ENCODE data around the gene VPS37D.

DNA sequence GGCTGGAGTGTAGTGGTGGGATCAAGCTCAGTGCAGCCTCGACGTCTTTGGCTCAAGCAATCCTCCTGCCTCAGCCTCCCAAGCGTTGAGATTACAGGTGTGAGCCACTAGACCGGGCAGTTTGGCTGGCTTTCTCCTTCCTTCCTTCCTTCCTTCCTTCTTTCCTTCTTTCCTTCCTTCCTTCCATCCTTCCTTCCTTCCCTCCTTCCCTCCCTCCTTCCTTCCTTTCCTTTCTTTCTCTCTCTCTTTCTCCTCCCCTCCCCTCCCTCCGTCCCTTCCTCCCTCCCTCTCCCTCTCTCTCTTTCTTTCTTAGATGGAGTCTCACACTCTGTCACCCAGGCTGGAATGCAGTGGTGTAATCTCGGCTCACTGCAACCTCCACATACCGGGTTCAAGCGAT, 7.6 kb upstream of the VPS37D start:
- no peak for TF ChIP-seq MEIS1 (CRISPR knock-in tag; IDR thresholded peaks at IDR 0.05; ENCODE audit: borderline replicate concordance)
- TF ChIP-seq REST (tag by site-specific recombination; IDR thresholded peaks at IDR 0.05), result no peak
- TF ChIP-seq, protein P1, sequence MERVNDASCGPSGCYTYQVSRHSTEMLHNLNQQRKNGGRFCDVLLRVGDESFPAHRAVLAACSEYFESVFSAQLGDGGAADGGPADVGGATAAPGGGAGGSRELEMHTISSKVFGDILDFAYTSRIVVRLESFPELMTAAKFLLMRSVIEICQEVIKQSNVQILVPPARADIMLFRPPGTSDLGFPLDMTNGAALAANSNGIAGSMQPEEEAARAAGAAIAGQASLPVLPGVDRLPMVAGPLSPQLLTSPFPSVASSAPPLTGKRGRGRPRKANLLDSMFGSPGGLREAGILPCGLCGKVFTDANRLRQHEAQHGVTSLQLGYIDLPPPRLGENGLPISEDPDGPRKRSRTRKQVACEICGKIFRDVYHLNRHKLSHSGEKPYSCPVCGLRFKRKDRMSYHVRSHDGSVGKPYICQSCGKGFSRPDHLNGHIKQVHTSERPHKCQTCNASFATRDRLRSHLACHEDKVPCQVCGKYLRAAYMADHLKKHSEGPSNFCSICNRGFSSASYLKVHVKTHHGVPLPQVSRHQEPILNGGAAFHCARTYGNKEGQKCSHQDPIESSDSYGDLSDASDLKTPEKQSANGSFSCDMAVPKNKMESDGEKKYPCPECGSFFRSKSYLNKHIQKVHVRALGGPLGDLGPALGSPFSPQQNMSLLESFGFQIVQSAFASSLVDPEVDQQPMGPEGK (tag by site-specific recombination; IDR thresholded peaks at IDR 0.05), result no peak
- no peak for TF ChIP-seq ZBTB44 (tag by site-specific recombination; IDR thresholded peaks at IDR 0.05)
- TF ChIP-seq, protein P2, sequence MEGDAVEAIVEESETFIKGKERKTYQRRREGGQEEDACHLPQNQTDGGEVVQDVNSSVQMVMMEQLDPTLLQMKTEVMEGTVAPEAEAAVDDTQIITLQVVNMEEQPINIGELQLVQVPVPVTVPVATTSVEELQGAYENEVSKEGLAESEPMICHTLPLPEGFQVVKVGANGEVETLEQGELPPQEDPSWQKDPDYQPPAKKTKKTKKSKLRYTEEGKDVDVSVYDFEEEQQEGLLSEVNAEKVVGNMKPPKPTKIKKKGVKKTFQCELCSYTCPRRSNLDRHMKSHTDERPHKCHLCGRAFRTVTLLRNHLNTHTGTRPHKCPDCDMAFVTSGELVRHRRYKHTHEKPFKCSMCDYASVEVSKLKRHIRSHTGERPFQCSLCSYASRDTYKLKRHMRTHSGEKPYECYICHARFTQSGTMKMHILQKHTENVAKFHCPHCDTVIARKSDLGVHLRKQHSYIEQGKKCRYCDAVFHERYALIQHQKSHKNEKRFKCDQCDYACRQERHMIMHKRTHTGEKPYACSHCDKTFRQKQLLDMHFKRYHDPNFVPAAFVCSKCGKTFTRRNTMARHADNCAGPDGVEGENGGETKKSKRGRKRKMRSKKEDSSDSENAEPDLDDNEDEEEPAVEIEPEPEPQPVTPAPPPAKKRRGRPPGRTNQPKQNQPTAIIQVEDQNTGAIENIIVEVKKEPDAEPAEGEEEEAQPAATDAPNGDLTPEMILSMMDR (tag by site-specific recombination; IDR thresholded peaks at IDR 0.05), result no peak
- TF ChIP-seq ZNF416 (tag by site-specific recombination; IDR thresholded peaks at IDR 0.05), result no peak
- TF ChIP-seq ZSCAN30 (tag by site-specific recombination; IDR thresholded peaks at IDR 0.05), result no peak
- TF ChIP-seq YY1 (tag by site-specific recombination; IDR thresholded peaks at IDR 0.05), result no peak

Measured in HEK293 (cell line).